ENCODE measurements around the gene MRAS.
"Not testable (repeated sequence)": the region's sequence is repeated elsewhere in the genome, so short reads cannot be mapped to it uniquely, and the experiment has no call there.

DNA sequence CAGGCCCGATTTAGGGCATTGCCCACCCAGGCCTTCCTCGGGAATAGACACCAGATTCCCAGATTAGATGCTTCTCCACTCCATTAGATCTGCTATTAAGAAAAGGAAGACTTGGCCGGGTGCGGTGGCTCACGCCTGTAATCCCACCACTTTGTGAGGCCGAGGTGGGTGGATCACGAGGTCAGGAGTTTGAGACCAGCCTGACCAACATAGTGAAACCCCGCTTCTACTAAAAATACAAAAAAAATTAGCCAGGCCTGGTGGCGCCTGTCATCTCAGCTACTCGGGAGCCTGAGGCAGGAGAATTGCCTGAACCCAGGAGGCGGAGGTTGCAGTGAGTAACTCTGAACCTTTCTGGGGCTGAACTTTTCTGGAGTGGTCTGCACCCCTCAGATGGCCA, 28.8 kb downstream of the MRAS start:
- TF ChIP-seq, protein P1, sequence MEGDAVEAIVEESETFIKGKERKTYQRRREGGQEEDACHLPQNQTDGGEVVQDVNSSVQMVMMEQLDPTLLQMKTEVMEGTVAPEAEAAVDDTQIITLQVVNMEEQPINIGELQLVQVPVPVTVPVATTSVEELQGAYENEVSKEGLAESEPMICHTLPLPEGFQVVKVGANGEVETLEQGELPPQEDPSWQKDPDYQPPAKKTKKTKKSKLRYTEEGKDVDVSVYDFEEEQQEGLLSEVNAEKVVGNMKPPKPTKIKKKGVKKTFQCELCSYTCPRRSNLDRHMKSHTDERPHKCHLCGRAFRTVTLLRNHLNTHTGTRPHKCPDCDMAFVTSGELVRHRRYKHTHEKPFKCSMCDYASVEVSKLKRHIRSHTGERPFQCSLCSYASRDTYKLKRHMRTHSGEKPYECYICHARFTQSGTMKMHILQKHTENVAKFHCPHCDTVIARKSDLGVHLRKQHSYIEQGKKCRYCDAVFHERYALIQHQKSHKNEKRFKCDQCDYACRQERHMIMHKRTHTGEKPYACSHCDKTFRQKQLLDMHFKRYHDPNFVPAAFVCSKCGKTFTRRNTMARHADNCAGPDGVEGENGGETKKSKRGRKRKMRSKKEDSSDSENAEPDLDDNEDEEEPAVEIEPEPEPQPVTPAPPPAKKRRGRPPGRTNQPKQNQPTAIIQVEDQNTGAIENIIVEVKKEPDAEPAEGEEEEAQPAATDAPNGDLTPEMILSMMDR (IDR thresholded peaks at IDR 0.05; ENCODE audit: control extremely low read depth in 1 of 3, insufficient read depth in 1 of 3, low read depth in 1 of 3, low read length in 3 of 3) = not testable (repeated sequence)
- not testable (repeated sequence) for TF ChIP-seq YY1 (IDR thresholded peaks at IDR 0.05; ENCODE audit: low read depth, low read length); POU5F1 (IDR thresholded peaks at IDR 0.05; ENCODE audit: low read depth, low read length); EZH2 (IDR thresholded peaks at IDR 0.05; ENCODE audit: low read depth, low read length, severe bottlenecking); CREB1 (IDR thresholded peaks at IDR 0.05); POLR2A (IDR thresholded peaks at IDR 0.05; ENCODE audit: control extremely low read depth in 1 of 2, low read depth in 2 of 2, low read length in 2 of 2); RAD21 (IDR thresholded peaks at IDR 0.05 in 1 of 2, conservative IDR thresholded peaks at IDR 0.05 in 1 of 2; ENCODE audit: low read depth in 2 of 2, low read length in 2 of 2); SP1 (IDR thresholded peaks at IDR 0.05; ENCODE audit: low read depth, low read length); MAFK (IDR thresholded peaks at IDR 0.05; ENCODE audit: low read depth, low read length); ATF3 (IDR thresholded peaks at IDR 0.05; ENCODE audit: insufficient read depth, low read depth, low read length)
